Measurements from ENCODE around the gene MYLK.

The MYLK gene

GRCh38 chr3:123877466-123877865, 6.7 kb downstream of the MYLK start:
- Histone ChIP-seq H3K36me3 (ENCODE audit: control insufficient read depth, insufficient read depth, low read length) (no peaks in the 10 kb centered on the region), H3K4me1 (ENCODE audit: control insufficient read depth, insufficient read depth, low read length) (0 out of 2 replicates have a peak, but pooled peaks cover 2% of the 10 kb centered on the region), H3K9me3 (ENCODE audit: control insufficient read depth, insufficient read depth, low read length) (no peaks in the 10 kb centered on the region), H3K27me3 (ENCODE audit: control insufficient read depth, insufficient read depth, low read length) (no peaks in the 10 kb centered on the region), H3K27ac (ENCODE audit: low read length) (no peak overlapping the region), H3K4me3 (ENCODE audit: low read length) (no peak overlapping the region)
- no peak for DNase-seq (ENCODE audit: low read depth, low spot score)
- WGBS (ENCODE audit: insufficient coverage, insufficient read length) = no CpG with 5 or more reads among the region's 4 CpGs

- Histone ChIP-seq H3K4me3 (ENCODE audit: low read length) (no peak overlapping the region), H3K36me3 (ENCODE audit: control insufficient read depth, insufficient read depth, low read length) (no peaks in the 10 kb centered on the region), H3K4me1 (ENCODE audit: control insufficient read depth, insufficient read depth, low read length) (0 out of 2 replicates have a peak, but pooled peaks cover under 1% of the 10 kb centered on the region), H3K27me3 (ENCODE audit: control insufficient read depth, insufficient read depth, low read length) (no peaks in the 10 kb centered on the region), H3K9me3 (ENCODE audit: control insufficient read depth, insufficient read depth, low read length) (no peaks in the 10 kb centered on the region), H3K27ac (ENCODE audit: low read length) (no peak overlapping the region)
- DNase-seq (ENCODE audit: low read depth, low spot score) = no peak
Measured at GRCh38 chr3:123876858-123877257, 7.3 kb downstream of the MYLK start.

DNA sequence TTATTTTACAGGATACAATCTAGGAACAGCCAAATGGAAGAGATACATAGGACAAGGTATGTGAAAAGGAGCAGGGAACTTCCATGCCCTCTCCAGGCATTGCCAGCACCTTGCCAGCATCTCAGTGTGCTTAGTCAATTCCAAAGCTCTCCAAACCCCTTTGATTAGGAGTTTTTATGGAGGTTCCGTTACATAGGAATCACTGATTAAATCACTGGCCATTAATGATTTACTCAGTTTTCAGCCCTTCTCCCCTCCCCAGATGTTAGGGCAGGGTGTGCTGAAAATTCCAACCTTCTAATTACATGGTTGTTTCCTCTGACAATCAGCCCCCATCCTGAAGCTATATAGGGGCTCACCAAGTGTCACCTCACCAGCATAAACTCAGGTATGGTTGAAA, 11.5 kb downstream of the MYLK start:
- Histone ChIP-seq H3K27me3 (ENCODE audit: control insufficient read depth, insufficient read depth, low read length) (no peaks in the 10 kb centered on the region), H3K36me3 (ENCODE audit: control insufficient read depth, insufficient read depth, low read length) (no peaks in the 10 kb centered on the region), H3K9me3 (ENCODE audit: control insufficient read depth, insufficient read depth, low read length) (no peaks in the 10 kb centered on the region), H3K4me3 (ENCODE audit: low read length) (no peak overlapping the region), H3K4me1 (ENCODE audit: control insufficient read depth, insufficient read depth, low read length) (peaks cover 2% of the 10 kb centered on the region; the same call in 1 of the 2 replicates), H3K27ac (ENCODE audit: low read length) (no peak overlapping the region)
- DNase-seq (ENCODE audit: low read depth, low spot score) = no peak
- WGBS (ENCODE audit: insufficient coverage, insufficient read length) = no CpG with 5 or more reads among the region's 1 CpG

DNA sequence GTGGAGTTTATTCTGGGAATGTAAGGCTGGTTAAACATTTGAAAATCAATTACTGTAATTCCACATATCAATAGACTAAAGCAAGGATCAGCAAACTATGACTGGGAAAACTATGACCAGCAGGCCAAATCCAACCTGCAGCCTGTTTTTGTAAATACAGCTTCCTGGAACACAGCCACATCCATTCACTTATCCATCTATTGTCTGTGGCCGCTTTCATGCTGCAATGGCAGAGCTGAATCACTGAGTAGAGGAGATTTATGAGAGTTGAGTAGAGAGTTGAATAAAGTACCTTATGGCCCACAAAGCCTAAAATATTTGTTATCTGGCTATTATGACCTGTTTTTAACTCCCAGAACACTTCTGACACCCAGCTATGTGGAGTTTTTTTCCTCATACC, 12.2 kb downstream of the MYLK start:
- Histone ChIP-seq H3K36me3 (ENCODE audit: control insufficient read depth, insufficient read depth, low read length) (no peaks in the 10 kb centered on the region), H3K27ac (ENCODE audit: low read length) (no peak overlapping the region), H3K4me3 (ENCODE audit: low read length) (no peak overlapping the region), H3K27me3 (ENCODE audit: control insufficient read depth, insufficient read depth, low read length) (no peaks in the 10 kb centered on the region), H3K4me1 (ENCODE audit: control insufficient read depth, insufficient read depth, low read length) (peaks cover 2% of the 10 kb centered on the region; the same call in 1 of the 2 replicates), H3K9me3 (ENCODE audit: control insufficient read depth, insufficient read depth, low read length) (no peaks in the 10 kb centered on the region)
- no peak for DNase-seq (ENCODE audit: low read depth, low spot score)
- no CpG with 5 or more reads among the region's 1 CpG for WGBS (ENCODE audit: insufficient coverage, insufficient read length)

DNA sequence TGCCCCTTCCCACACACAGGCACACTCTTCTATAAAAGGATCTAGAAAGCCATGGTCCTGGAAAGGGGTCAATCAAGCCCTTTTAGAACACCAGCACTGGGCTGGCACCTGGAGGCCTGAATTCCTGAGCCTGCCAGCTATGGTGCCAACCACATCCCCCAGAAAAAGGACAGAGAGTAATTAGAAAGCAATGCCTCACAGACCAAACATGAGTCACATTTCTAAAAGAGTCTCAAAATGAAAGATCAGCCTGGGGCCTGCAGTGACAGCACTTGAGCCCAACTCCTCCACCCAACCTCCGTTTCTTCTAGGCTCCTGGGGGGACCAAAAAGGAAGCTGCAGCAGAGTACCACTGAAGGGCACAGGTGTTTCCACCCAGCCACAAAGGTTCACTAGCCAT, 14.1 kb downstream of the MYLK start:
- Histone ChIP-seq H3K4me3 (ENCODE audit: low read length) (no peak overlapping the region), H3K27ac (ENCODE audit: low read length) (no peak overlapping the region), H3K9me3 (ENCODE audit: control insufficient read depth, insufficient read depth, low read length) (no peaks in the 10 kb centered on the region), H3K36me3 (ENCODE audit: control insufficient read depth, insufficient read depth, low read length) (no peaks in the 10 kb centered on the region), H3K27me3 (ENCODE audit: control insufficient read depth, insufficient read depth, low read length) (no peaks in the 10 kb centered on the region), H3K4me1 (ENCODE audit: control insufficient read depth, insufficient read depth, low read length) (peaks cover 2% of the 10 kb centered on the region; the same call in 1 of the 2 replicates)
- no peak for DNase-seq (ENCODE audit: low read depth, low spot score)
- no CpG with 5 or more reads among the region's 1 CpG for WGBS (ENCODE audit: insufficient coverage, insufficient read length)

DNA sequence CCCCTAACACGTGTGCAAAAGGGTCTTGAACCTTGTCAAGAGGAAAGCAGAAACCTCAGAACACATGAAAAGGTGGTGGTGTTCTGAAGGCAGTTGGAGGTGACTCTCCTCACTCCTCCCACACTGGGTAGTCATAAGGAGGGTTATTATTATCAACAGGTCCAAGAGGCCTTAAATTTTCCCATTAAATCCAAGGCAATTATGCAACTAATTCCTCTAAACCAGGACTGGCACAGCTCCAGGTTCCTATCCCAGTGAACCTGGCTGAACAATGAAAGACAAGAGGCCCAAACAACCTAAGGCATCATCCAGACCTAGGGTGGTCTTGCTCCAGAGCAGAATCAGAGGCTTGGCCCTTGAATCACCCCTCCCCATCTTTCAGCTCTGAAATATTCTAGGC, 15.0 kb downstream of the MYLK start:
- Histone ChIP-seq H3K27ac (ENCODE audit: low read length) (no peak overlapping the region), H3K9me3 (ENCODE audit: control insufficient read depth, insufficient read depth, low read length) (no peaks in the 10 kb centered on the region), H3K4me1 (ENCODE audit: control insufficient read depth, insufficient read depth, low read length) (peaks cover 2% of the 10 kb centered on the region; the same call in 1 of the 2 replicates), H3K4me3 (ENCODE audit: low read length) (no peak overlapping the region), H3K27me3 (ENCODE audit: control insufficient read depth, insufficient read depth, low read length) (no peaks in the 10 kb centered on the region), H3K36me3 (ENCODE audit: control insufficient read depth, insufficient read depth, low read length) (no peaks in the 10 kb centered on the region)
- WGBS (ENCODE audit: insufficient coverage, insufficient read length) = no CpG with 5 or more reads among the region's 1 CpG
- DNase-seq (ENCODE audit: low read depth, low spot score) = no peak

DNA sequence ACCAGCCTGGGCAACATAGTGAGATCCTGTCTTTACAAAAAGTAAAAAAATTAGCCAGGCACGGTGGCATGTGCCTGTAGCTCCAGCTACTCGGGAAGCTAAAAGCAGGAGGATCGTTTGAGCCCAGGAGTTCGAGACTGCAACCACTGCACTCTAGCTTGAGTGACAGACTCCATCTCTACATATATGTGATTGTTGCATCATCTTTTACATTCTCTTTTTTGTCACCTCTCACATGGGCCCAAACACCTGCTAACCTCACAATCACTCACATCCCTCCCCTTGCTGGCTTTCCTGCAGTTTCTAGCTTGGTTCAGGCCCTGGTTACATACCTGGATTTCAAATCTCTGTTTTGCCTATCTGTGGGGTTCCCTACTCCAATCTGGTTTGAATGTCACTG, 19.4 kb downstream of the MYLK start:
- Histone ChIP-seq H3K4me3 (ENCODE audit: low read length) (no peak overlapping the region), H3K36me3 (ENCODE audit: control insufficient read depth, insufficient read depth, low read length) (no peaks in the 10 kb centered on the region), H3K27me3 (ENCODE audit: control insufficient read depth, insufficient read depth, low read length) (no peaks in the 10 kb centered on the region), H3K9me3 (ENCODE audit: control insufficient read depth, insufficient read depth, low read length) (no peaks in the 10 kb centered on the region), H3K27ac (ENCODE audit: low read length) (no peak overlapping the region), H3K4me1 (ENCODE audit: control insufficient read depth, insufficient read depth, low read length) (no peaks in the 10 kb centered on the region)
- no peak for DNase-seq (ENCODE audit: low read depth, low spot score)
- WGBS (ENCODE audit: insufficient coverage, insufficient read length) = no CpG with 5 or more reads among the region's 4 CpGs

GRCh38 chr3:123862152-123862551, 22.0 kb downstream of the MYLK start:
- Histone ChIP-seq H3K27ac (ENCODE audit: low read length) (no peak overlapping the region), H3K36me3 (ENCODE audit: control insufficient read depth, insufficient read depth, low read length) (no peaks in the 10 kb centered on the region), H3K9me3 (ENCODE audit: control insufficient read depth, insufficient read depth, low read length) (no peaks in the 10 kb centered on the region), H3K4me3 (ENCODE audit: low read length) (no peak overlapping the region), H3K4me1 (ENCODE audit: control insufficient read depth, insufficient read depth, low read length) (no peaks in the 10 kb centered on the region), H3K27me3 (ENCODE audit: control insufficient read depth, insufficient read depth, low read length) (no peaks in the 10 kb centered on the region; the same call in 1 of the 2 replicates)
- no peak for DNase-seq (ENCODE audit: low read depth, low spot score)

DNA sequence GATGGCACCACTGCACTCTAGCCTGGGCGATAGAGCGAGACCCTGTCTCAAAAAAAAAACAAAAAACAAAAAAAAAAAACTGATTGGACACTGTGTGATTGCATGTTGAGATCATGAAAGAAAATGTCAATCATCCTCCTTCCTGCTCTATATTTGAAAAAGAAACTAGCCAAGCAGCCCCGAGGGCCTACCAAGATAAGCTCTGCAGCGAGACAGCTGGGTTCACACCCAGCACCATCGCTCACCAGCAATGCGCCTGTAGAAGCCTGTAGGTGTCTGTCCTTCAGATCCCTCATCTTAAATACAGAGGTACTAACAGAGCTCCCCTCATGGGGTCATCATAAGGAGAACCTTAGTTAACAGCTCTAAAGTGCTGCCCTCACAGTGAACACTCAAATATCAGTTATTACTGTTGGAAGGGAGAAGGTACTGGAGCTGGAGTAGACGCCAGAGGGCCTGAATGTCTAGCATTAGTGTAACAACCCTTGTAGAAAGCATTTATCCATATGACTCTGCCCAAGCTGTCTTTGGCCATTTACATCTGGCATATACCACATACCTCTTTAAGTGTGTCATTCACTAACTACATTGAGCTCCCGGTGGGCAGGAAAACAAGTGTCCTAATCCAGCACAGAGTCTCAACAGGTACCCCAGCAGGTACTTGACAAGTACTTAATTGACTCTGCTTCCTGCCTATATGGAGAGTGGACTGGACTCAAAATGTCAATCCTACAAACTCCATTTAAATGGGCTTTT, 22.9 kb downstream of the MYLK start:
- Histone ChIP-seq H3K4me1 (ENCODE audit: control insufficient read depth, insufficient read depth, low read length) (no peaks in the 10 kb centered on the region), H3K27me3 (ENCODE audit: control insufficient read depth, insufficient read depth, low read length) (no peaks in the 10 kb centered on the region; the same call in 1 of the 2 replicates), H3K9me3 (ENCODE audit: control insufficient read depth, insufficient read depth, low read length) (no peaks in the 10 kb centered on the region), H3K27ac (ENCODE audit: low read length) (no peak overlapping the region), H3K36me3 (ENCODE audit: control insufficient read depth, insufficient read depth, low read length) (no peaks in the 10 kb centered on the region), H3K4me3 (ENCODE audit: low read length) (no peak overlapping the region)
- DNase-seq (ENCODE audit: low read depth, low spot score) = no peak
- no CpG with 5 or more reads among the region's 8 CpGs for WGBS (ENCODE audit: insufficient coverage, insufficient read length)

DNA sequence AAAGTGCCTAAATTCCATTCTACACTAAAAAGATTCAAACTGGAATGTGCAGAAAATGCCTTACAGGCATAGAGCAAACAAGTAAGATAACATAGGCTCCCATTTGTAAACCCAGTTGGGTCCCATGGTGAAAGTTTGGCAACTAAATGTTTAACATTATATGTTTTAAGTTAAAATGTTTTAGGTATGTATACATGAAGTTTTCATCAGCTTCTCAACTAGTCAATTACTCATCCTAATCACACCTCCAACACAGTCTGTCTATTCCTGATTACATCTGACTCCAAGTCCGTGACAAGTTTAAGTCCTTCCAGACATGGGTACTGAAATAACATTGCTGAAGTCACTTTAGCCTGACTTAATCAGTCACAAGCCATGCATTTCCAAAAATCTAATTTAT, 25.0 kb downstream of the MYLK start:
- Histone ChIP-seq H3K9me3 (ENCODE audit: control insufficient read depth, insufficient read depth, low read length) (no peaks in the 10 kb centered on the region), H3K36me3 (ENCODE audit: control insufficient read depth, insufficient read depth, low read length) (no peaks in the 10 kb centered on the region), H3K27me3 (ENCODE audit: control insufficient read depth, insufficient read depth, low read length) (no peaks in the 10 kb centered on the region; the same call in 1 of the 2 replicates), H3K4me1 (ENCODE audit: control insufficient read depth, insufficient read depth, low read length) (no peaks in the 10 kb centered on the region), H3K27ac (ENCODE audit: low read length) (no peak overlapping the region), H3K4me3 (ENCODE audit: low read length) (no peak overlapping the region)
- WGBS (ENCODE audit: insufficient coverage, insufficient read length) = no CpG with 5 or more reads among the region's 1 CpG
- DNase-seq (ENCODE audit: low read depth, low spot score) = no peak

DNA sequence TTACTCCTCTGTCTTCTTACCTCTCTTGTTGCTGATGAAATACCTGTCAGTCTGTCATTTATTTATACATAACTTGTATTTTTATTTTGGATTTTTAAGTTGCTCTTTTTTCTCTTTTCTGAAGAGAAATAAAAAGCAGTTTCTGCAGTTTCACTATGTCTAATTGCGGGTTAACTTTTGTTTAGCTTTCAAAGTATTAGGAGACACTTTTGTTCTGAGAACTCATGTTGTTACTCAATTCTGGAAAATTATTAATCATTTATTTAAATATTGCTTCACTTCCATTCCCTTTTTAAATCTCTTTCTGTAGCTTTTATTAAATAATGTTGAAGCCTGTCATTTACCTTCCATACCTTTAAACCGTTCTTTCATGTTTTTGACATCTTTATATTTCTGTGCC, 29.2 kb downstream of the MYLK start:
- DNase-seq (ENCODE audit: low read depth, low spot score) = no peak
- no peaks in the 10 kb centered on the region; the same call in 1 of the 2 replicates for H3K27me3 ChIP-seq (ENCODE audit: control insufficient read depth, insufficient read depth, low read length)
- no CpG with 5 or more reads among the region's 2 CpGs for WGBS (ENCODE audit: insufficient coverage, insufficient read length)
- H3K9me3 ChIP-seq (ENCODE audit: control insufficient read depth, insufficient read depth, low read length) = no peaks in the 10 kb centered on the region
- H3K4me3 ChIP-seq (ENCODE audit: low read length) = no peak overlapping the region
- H3K4me1 ChIP-seq (ENCODE audit: control insufficient read depth, insufficient read depth, low read length) = no peaks in the 10 kb centered on the region
- H3K27ac ChIP-seq (ENCODE audit: low read length) = no peak overlapping the region
- no peaks in the 10 kb centered on the region for H3K36me3 ChIP-seq (ENCODE audit: control insufficient read depth, insufficient read depth, low read length)

Measured in iPS DF 6.9 (cell line).